ENCODE measurements around the gene RNF133.

RNF133 gene

DNA sequence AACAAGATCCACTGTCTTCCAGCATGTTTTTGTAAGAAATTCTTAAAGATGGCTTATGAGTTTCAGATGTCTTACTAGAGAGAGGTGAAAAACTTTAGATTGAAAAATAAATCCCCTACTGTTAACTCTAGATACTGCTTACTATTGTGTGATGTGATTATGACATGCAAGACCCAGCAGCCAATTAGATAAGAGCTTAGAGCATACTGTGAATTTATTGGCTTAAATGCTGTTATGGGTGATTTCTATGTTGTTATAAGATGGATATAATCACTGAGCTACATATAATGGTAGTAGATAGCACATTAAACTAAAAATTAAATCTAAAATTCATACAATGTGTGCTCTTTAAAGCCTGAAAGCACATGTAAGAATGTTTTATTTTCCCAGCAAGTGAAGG lies at the start of gene RNF133:
RNF133 (minus strand) TSS at position 101 of the 400 bp plus-strand sequence. CDS start 199 bp downstream, outside the sequence.
- no peak for DNase-seq

GRCh38 chr7:122748195-122748594 lies 49.3 kb upstream of the RNF133 start:
- DNase-seq: no peak

DNA sequence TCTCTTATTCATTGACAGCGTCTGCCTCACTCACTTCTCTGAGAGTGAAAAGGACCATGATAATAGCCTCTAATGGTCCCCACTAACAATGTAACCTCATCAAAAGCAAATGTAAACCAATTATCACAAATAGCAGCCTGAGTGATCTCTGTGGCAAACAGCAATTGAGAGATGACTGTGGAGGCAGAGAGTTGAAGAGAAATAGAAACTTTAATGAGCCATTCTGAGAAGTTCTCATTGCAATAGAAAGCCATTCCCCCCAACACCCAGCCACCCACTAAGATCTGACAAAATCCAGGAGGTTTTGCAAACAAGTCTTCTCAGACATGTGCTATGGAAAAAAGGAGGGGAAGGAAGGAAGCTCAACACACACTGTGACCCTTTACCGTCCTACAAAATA lies 48.0 kb upstream of the RNF133 start:
- DNase-seq: no peak

DNA sequence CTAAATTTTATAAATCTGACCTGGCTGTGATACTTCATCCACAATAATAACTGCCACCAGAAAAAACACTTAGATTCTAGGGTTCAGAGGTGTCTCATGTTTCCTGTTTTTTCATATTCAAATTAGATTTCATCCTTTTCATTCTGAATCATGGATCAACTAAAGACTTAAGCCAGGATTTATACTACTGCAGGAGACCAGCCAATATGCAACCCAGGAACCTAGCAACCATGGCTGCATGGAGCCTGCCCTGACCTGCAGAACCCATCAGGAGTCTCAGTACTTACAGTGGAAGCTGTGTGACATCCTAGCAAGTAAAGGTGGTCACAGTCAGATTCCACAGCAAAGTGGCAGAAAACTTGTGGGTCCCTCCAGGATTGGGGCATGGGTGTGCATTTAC lies 44.3 kb upstream of the RNF133 start:
- no peak for DNase-seq

DNA sequence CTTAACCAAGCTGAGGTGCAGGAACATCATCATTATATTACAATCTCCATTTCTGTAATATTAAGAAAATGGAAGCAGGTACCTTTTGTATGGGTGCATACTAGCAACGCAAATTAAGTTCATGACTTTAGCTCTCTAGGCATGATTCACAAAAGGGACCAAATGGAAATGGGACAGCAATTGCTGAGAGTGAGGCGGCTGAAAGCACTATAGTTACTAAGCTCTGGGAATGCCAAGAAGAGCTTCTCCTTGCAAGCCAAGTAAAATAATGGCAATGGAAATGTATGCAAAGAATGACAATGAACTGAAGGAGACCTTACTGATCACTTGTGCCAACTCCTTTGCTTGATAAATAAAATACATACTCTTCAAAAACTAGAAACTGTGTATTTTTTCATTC lies 40.0 kb upstream of the RNF133 start:
- DNase-seq: no peak

DNA sequence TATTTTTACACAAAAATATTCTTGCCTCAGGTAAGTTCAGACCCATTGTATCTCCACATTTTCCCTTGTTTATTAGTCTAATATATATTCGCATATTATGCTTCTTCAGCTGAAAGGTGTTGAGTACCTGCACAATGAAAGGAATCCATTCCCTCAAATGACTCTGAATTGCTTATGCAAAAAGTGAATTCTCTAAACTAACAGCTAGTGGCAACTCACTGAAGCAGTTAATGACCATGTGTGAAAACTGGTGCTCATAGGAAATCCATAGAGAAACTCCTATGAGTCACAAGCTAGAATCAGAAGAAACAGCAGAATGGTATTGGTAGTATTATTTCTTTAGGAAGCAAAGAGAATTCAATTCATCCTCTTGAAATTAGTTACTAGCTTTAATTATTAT lies 37.3 kb upstream of the RNF133 start:
- no peak for DNase-seq

DNA sequence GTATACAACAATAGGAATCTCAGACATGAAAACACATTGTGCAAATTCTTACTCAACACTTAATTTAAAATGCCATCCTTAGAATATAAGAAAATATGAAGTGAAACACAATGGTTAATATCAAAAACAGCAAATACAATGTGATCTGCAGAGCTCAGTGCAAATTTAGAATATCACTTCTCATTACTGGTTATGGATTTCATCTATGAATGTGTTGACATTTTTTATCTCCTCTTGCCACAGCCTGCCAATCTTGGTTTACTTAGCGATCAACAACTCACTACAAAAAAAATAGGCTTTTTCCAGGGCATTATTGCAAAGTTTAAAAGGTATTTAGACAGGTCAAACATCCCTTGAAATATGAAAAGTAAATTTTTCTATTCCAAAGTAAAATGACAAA lies 28.8 kb upstream of the RNF133 start:
- DNase-seq: no peak

DNA sequence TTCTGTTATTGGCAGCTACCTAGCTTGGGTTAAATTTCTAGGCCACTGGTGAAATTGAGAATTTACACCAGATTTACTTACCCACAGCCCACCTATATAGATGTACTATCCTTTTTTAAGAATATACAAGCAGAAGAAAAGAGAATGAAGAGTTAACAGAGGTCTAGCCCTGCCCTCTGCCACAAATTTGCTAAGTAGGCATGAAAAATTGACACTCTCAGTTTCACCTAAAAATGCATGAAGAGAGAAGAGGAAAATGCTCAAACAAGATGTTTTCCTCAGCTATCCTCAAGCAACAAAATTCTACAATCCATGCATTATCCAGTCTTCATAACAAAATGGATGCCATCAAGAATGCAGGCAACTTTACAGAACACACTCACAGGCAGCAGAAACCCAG lies 28.4 kb upstream of the RNF133 start:
- DNase-seq: no peak

DNA sequence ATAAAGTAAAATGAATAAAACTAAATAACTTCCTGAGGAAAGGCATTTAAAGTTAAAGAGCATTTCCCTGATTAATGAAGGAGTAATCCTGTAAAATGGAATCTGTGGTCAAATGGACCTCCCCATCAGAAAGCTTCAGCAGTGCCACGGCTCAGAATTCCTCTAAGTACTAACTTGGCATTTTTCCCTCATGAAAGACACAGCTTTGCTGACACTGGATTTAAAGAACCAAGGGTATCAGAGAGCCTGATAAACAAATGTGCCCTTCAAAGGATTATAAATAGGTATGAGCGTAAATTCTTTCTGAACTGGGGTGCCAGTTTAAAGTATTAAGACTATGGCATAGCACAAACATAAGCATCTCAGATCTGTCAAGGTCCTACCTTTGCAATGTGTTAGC lies 28.0 kb upstream of the RNF133 start:
- DNase-seq: no peak

GRCh38 chr7:122724366-122724765 lies 25.4 kb upstream of the RNF133 start:
- no peak for DNase-seq

GRCh38 chr7:122719010-122719578 lies 20.2 kb upstream of the RNF133 start:
- DNase-seq: no peak

DNA sequence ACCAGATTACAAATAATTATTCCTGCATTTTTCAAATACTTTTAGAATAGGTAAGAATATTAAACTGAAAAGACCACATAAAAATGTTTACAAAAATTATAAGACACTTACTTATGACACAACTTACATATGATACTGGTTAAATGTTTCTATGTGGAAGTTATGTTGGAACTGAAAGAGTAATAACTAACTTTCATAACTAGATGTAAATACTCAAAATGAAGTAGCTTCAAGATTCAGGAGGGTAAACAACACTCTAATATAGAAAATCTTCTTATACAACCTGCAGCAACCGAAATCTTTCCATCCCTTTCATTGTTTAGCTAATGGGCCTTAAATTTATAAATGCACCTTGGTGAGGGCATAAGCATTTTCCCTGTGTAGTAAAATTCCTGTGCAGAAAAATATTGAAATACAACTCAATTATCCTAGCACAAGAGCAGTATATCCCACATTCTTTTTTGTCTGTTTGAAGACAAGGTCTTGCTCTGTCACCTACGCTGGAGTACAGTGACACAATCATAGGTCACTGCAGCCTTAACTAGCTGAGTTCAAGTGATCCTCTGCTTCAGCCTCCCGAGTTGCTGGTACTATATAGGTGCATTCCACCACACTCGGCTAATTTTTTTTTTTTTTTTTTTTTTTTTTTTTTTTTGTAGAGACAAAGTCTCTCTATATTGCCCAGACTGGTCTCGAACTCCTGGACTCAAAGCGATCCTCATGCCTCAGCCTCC lies 18.6 kb upstream of the RNF133 start:
- no peak for DNase-seq

GRCh38 chr7:122715183-122715582 lies 16.3 kb upstream of the RNF133 start:
- no peak for DNase-seq

GRCh38 chr7:122710916-122711315 lies 12.0 kb upstream of the RNF133 start:
- no peak for DNase-seq

DNA sequence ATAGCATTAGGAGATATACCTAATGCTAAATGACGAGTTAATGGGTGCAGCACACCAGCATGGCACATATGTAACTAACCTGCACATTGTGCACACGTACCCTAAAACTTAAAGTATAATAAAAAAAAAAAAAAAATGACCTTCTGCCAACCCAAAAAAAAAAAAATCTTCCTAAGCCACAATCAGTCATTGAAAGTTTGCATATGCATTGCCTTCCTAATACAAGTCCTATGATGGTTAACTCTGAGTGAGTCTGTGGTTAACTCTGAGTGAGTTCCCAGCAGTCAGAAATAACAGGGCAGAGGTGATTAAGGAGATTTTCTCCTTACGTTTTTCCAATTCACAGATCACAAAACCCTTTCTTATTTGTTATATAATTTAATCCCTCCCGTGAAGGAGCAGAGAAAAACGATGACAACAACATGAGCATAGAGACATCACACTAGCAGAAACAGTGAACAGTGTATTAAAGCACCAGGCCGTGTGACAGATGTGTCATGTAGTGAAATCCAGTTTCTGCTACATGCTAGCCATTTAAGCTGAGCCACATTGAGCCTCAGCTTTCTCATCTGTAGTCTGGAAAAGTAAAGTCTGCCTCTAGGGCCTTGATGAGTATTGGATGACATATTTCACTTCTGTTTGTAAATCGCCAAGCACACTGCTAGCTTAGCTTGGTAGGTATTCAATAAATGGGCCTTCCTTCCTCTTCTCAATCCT lies 11.2 kb upstream of the RNF133 start:
- no peak for DNase-seq

DNA sequence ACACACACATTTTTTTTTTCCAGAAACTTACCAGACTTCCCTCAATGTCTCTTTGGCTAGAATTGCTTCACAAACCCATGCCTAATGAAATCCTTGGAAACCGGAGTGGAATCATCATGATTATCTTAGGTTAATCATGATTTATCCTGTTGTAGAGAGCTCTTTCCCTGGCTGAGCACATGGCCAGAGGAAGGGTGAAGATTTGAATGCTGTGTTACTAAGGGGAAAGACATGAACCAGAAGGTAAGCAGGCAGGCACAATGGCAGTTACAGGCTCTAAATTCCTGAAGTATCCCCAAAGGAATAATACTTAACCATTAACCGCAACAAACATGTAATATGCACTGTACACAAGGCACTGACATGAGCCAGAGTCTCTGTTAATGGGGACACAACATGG lies 7.9 kb upstream of the RNF133 start:
- no peak for DNase-seq

DNA sequence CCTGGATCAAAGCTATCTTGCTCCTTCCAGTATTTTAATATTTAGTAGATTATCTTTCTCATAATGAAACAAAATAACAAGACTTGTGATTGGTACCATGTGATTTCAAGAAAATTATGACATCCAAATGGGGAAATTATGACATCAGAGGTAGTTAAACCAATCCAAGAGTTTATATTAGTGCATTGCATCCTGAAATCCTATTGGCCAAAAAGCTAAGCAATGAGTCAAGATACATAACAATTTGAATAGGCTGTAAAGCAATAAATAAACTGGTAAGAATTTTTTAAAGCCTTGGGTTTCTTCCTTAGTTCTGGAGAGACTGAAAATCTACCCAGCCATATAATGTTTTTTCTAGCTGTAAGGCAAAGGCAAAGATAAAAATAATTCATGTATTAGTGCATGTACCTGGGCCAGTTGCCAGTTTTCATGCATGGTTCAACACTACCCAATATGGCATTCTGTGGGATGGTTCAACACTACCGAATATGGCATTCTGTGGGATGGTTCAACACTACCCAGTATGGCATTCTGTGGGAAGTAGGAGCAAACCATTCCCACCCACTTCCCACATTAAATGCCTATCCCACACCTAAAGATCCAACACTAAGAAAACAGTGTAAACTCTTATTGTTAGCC lies 4.1 kb upstream of the RNF133 start, which contains the start of gene RNF148:
RNF148 (minus strand) TSS at position 51 of the 639 bp plus-strand sequence. CDS start 172 bp downstream, outside the sequence.
- DNase-seq: no peak

GRCh38 chr7:122695816-122696215 lies 3.1 kb downstream of the RNF133 start:
- DNase-seq: no peak

GRCh38 chr7:122694697-122695096 lies 4.2 kb downstream of the RNF133 start:
- DNase-seq: no peak

DNA sequence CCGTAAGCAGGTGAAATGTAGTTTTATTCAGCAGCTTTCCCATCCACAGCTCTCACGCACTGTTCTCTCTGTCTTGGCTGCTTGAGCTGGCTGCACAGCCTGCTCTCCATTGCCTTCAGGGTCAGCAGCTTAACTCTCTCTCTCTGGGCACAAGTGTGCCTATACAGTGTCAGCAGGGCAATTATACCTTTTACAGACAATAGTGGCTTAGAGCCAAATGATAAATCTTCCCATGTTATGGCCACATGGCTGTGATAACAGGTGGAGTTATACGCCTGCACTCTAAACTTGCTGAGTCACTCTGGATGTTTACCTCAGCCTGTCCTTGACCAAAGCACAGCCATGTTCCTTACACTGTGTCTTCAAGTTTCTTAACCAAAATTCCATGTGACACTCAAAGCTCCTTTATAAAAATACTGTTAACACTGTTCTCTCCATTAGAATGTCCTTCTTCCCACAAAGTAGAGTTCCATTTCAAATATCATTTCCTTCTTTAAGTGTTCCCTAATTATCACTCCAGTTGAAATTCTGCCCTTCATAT lies 6.1 kb downstream of the RNF133 start:
- no peak for DNase-seq

- DNase-seq: no peak
Observed at GRCh38 chr7:122691569-122692235, 7.2 kb downstream of the RNF133 start.

DNA sequence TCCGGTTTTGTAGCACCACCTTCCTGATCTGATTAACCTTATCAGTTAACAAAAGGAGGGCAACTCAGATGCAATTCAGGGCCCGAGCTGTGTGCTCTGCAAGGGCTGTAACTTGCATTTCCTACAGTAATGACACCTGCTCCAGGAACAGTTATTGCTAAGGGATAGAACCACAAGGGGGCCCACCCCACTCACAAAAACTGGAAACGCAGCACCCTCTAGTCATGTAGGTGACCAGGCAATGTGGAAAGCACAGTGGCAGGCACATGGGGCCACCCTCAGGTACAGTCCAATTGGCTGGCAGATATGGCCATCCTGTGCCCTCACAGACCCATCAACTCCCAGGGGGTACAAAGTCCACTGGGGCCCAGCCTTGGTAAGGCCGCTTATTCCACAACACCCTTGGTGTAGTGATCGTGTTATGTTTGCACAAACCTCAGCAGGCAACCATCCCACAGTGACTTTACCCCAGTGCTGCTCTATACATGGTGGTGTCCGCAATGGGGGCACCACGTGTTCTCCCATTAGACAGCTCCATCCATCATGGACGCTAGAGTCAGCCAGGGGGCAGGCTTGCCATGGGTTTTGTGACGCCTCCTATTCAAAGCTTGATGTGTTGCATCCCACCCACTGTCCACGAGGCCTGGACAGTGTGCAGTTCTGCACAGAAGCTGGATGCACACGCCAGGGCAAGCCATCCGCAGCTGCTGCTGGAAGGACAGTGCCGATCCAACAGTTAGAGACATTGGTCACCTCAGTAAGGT lies 9.4 kb downstream of the RNF133 start:
- DNase-seq: no peak

All from NCI-H2107 (cell line).